HUES48 (cell line): Measurements from ENCODE around the gene CAMK1.

Experiments
- H3K27ac ChIP-seq: one replicate; pipeline ENCODE4 v1.7.0; 2013; ENCODE audit warnings: low read depth, low read length, inconsistent platforms
- H3K27me3 ChIP-seq: 2 replicates; pipeline ENCODE4 v1.6.1; 2013; ENCODE audit warnings: mild to moderate bottlenecking, low read length; ENCODE audit not compliant: control insufficient read depth, insufficient read depth
- H3K36me3 ChIP-seq: 2 replicates; pipeline ENCODE4 v1.6.1; 2013; ENCODE audit warnings: low read length; ENCODE audit not compliant: control insufficient read depth, insufficient read depth
- H3K4me1 ChIP-seq: 2 replicates; pipeline ENCODE4 v1.6.1; 2013; ENCODE audit warnings: mild to moderate bottlenecking, low read length; ENCODE audit not compliant: control insufficient read depth, insufficient read depth
- H3K4me3 ChIP-seq: 2 replicates; pipeline ENCODE4 v1.5.1; 2013; ENCODE audit warnings: mild to moderate bottlenecking, low read depth, low read length
- H3K9ac ChIP-seq: 2 replicates; pipeline ENCODE4 v1.6.1; 2013; ENCODE audit warnings: mild to moderate bottlenecking, low read depth, low read length, moderate library complexity
- H3K9me3 ChIP-seq: 2 replicates; pipeline ENCODE4 v1.6.1; 2013; ENCODE audit warnings: low read length; ENCODE audit not compliant: control insufficient read depth, insufficient read depth

CAMK1 gene

DNA sequence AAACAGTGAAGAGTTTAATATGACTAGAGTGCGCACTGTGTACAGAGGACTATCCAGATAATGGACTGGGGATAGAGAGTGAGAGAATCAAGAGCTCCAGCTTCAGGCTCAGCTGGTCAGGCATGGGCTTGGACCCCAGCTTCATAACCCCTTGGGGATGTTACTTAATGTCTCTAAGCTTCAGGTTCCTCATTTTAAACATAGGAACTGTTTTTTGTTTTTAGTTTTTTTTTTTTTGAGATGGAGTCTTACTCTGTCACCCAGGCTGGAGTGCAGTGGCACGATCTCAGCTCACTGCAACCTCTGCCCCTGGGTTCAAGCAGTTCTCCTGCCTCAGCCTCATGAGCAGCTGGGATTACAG, 48.1 kb downstream of the CAMK1 start:
- Histone ChIP-seq H3K36me3 (no peaks in the 10 kb centered on the region), H3K4me1 (no peaks in the 10 kb centered on the region), H3K27ac (no peak overlapping the region), H3K9ac (no peak overlapping the region), H3K9me3 (no peaks in the 10 kb centered on the region), H3K27me3 (no peaks in the 10 kb centered on the region), H3K4me3 (no peak overlapping the region)

DNA sequence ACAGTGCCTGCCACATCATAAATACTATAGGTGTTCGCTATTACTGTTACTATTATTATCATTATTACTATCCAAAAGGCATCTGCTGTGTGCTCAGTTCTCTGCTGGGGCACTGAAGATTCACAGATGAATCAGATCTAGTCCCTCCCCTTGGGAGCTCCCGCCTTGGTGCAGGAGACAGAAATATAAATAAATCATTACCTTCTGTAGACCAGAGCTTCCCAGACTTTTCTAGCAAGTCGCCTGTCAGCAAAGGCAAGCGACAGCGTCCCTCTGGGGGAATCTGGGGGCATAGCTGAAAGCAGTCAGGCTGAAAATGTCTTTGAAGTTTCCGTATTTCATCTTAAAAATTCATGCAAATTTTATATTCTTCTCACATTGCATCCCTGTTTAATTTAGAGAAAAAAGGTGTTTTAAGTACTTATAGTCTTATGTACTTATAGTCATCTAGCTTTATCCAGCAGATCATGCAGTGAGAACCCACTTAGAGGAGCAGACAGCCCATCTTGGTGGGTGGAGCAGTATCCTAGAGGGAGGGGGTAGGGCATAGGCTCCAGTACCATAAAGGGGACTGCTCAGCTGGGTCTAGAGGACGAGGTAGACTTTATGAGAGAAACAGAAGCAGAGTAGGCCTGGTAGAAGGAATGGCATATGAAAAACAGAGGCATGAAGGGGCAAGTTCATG, 48.6 kb downstream of the CAMK1 start:
- Histone ChIP-seq H3K27me3 (no peaks in the 10 kb centered on the region), H3K36me3 (no peaks in the 10 kb centered on the region), H3K9ac (no peak overlapping the region), H3K27ac (no peak overlapping the region), H3K9me3 (no peaks in the 10 kb centered on the region), H3K4me1 (no peaks in the 10 kb centered on the region), H3K4me3 (no peak overlapping the region)

DNA sequence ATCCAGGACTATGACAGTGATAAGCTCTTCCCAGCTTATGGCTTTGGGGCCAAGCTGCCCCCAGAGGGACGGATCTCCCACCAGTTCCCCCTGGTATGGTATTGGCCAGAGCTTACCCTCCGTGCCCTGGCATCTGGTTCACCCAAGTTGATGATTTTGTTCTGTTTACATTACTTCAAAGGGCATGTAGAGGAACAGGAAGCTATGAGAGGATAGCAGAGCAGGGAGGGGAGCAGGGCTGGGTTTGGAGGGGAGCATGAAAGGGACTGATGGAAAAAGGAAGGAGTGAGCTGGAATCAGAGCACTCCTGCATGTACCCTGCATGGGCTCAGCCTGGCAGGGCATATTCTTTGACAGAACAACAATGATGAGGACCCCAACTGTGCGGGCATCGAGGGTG, 51.6 kb downstream of the CAMK1 start:
- H3K4me1 ChIP-seq, result no peaks in the 10 kb centered on the region
- H3K36me3 ChIP-seq, result no peaks in the 10 kb centered on the region
- H3K4me3 ChIP-seq, result no peak overlapping the region
- no peak overlapping the region for H3K9ac ChIP-seq
- no peaks in the 10 kb centered on the region; the same call in 1 of the 2 replicates for H3K27me3 ChIP-seq
- H3K27ac ChIP-seq, result no peak overlapping the region
- H3K9me3 ChIP-seq, result no peaks in the 10 kb centered on the region

DNA sequence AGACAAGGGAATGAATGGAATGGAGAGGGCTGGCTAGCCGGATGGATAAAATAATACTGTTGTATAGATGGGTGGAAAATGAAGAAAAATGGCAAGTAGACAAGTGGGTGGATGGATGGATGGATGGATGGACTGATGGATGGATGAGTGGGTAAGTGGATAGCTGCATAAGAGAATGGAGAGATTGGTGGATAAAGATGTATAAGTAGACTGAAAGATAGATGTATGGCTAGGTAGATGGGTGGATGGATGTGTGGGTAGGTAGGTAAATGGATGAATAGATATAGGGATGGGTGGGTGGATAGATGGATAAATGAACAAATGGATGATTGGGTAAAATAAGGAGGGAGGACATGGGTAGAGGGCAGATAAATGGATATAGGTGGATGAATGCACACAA, 52.2 kb downstream of the CAMK1 start:
- H3K9me3 ChIP-seq, result no peaks in the 10 kb centered on the region
- H3K36me3 ChIP-seq, result no peaks in the 10 kb centered on the region
- no peaks in the 10 kb centered on the region; the same call in 1 of the 2 replicates for H3K27me3 ChIP-seq
- H3K9ac ChIP-seq, result no peak overlapping the region
- H3K4me3 ChIP-seq, result no peak overlapping the region
- H3K27ac ChIP-seq, result no peak overlapping the region
- no peaks in the 10 kb centered on the region for H3K4me1 ChIP-seq

DNA sequence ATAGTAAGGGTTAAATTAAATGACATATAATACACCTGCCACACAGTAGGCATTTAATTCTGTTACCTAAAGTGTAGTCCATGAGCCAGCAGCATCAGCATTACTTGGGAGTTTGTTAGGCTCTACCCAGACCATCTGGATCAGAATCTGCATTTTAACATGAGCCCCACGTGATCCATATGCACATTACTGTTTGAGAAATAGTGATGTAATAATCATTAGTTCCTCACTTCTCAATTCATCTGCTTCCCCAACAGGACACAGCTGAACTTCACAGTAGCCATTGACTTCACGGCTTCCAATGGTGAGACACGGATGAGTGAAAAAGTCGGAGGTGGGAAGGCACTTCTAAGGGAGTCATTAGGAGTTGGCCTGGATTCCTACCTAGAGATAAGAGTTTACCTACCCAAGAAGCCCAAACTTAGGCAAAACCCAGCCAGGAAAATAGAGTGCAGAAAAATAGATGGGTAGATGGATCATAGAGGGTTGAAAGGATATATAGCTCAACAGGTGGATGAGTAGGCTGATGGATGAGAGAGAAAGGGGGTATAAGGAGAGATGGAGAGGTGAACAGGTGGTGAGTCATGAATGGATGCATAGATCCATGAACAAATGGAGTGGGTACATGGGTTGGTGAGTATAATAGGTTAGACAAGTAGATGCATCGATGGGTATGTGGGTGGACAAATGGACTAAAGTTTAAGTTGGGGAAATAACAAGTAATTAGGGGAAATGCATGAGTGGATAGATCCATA, 52.8 kb downstream of the CAMK1 start:
- Histone ChIP-seq H3K4me1 (no peaks in the 10 kb centered on the region), H3K9me3 (no peaks in the 10 kb centered on the region), H3K27me3 (no peaks in the 10 kb centered on the region; the same call in 1 of the 2 replicates), H3K4me3 (no peak overlapping the region), H3K36me3 (no peaks in the 10 kb centered on the region), H3K9ac (no peak overlapping the region), H3K27ac (no peak overlapping the region)

DNA sequence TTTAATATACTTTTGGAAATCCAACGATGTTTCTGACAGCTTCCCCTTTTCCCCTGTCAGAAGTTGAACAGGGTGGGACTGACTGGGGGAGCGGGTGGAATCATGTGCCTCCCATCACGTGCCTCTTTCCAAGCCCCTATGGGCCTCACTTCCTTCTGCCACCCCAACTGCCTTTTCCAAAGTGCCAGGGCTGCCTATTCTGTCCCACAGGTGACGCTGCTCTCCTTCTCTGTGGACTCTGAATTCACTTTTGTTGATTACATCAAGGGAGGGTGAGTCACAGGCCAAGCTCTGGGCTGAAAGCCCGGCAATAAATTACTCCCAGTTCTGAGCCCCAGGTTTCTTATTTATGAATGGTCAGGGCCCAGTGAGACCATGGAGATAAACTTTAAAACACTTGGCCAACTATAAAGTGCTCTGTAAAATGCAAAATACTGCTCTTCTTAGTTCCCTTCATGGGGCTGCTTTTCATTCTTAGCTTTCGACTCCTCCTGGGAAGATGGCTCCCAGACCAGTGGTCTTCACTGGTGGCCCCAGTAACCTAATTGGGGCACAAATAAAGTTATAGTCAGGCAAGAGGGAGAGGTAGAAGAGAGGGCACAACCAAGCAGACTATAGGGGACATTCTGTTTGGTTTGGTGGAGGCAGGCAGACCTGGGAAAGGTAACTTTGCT, 53.8 kb downstream of the CAMK1 start:
- Histone ChIP-seq H3K9ac (no peak overlapping the region), H3K4me3 (no peak overlapping the region), H3K9me3 (no peaks in the 10 kb centered on the region), H3K4me1 (no peaks in the 10 kb centered on the region), H3K27me3 (no peaks in the 10 kb centered on the region; the same call in 1 of the 2 replicates), H3K36me3 (no peaks in the 10 kb centered on the region), H3K27ac (no peak overlapping the region)

DNA sequence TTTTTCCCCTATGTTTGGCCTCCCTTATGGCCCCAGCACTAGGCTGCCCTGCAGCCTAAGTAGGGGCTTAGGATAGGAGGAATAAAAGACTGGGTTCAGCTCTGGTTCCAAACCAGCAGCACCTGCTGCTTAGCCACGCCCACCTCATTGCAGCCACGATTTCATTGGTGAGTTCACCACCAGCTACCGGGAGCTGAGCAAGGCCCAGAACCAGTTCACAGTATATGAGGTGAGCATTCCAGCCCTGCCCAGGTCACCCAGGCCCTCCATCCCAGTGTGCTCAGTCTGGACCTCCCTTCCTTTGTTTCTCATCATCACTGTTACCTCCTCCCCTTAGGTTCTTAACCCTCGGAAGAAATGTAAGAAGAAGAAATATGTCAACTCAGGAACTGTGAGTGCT, 54.6 kb downstream of the CAMK1 start:
- Histone ChIP-seq H3K27me3 (no peaks in the 10 kb centered on the region; the same call in 1 of the 2 replicates), H3K4me1 (no peaks in the 10 kb centered on the region), H3K9me3 (no peaks in the 10 kb centered on the region), H3K4me3 (no peak overlapping the region), H3K9ac (no peak overlapping the region), H3K27ac (no peak overlapping the region), H3K36me3 (no peaks in the 10 kb centered on the region)

DNA sequence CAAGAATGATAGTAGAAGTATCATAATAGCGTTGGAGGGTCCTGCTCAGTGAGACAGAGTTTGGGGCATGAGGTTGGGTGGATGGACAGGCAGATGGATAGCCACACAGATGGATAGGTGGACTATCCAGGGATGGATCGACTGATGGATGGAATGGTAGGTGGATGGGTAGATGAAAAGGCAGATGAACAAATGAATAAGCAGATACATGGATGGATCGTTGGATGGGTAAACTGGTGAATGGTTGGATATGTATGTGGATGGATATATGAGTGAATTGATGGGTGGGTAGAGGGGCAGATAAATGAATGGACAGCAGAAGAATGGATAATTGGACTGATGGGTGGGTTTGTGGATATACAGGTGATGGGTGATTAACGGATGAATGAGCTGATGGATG, 56.6 kb downstream of the CAMK1 start:
- Histone ChIP-seq H3K36me3 (no peaks in the 10 kb centered on the region), H3K4me3 (no peak overlapping the region), H3K27ac (no peak overlapping the region), H3K9ac (no peak overlapping the region), H3K9me3 (no peaks in the 10 kb centered on the region), H3K4me1 (no peaks in the 10 kb centered on the region), H3K27me3 (no peaks in the 10 kb centered on the region; the same call in 1 of the 2 replicates)

DNA sequence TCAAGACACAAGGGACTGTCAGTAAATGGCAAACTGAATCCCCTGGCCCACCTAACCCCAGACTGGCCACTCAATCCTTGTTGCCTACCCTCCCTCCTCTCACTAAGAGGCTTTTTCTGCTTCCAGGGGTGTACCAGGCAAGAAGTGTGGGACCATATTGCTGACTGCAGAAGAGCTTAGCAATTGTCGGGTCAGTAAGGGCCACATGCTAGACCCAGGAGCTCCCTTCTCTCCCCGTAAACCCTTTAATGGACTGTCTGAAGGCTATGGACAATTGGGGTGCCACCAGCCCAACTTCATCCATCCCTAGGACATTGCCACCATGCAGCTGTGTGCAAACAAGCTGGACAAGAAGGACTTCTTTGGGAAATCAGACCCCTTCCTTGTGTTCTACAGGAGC, 57.3 kb downstream of the CAMK1 start:
- no peaks in the 10 kb centered on the region; the same call in 1 of the 2 replicates for H3K27me3 ChIP-seq
- no peak overlapping the region for H3K27ac ChIP-seq
- H3K4me3 ChIP-seq, result no peak overlapping the region
- H3K9ac ChIP-seq, result no peak overlapping the region
- no peaks in the 10 kb centered on the region for H3K9me3 ChIP-seq
- no peaks in the 10 kb centered on the region for H3K4me1 ChIP-seq
- no peaks in the 10 kb centered on the region for H3K36me3 ChIP-seq

DNA sequence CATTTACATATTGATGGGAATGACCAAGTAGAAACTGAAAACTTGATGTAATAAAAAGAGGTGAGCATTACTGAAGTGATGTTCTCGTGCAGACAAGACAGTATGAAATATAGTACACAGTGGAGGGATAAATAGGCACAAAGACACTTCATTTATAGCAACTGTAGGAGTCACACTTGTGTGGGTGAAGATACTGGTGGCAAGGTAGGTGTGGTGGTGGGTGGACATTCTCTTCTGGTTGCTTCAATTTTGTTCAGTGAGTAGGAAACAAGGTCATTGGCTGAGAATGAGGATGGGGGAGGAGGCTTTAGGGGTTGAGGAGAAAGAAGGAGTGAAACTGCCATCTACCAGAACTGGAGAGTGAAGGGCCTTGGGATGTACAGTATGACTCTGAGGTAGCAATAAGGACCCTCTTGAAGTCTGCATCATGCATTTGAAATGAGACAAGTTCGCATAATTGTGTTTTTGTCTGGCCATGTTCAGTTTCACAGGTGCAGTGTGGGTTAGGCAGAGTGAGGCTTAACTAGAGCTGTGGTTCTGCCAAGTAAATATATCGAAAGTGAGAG, 59.5 kb downstream of the CAMK1 start:
- Histone ChIP-seq H3K4me1 (no peaks in the 10 kb centered on the region), H3K36me3 (no peaks in the 10 kb centered on the region), H3K9me3 (no peaks in the 10 kb centered on the region), H3K27ac (no peak overlapping the region), H3K9ac (no peak overlapping the region), H3K27me3 (peaks cover 6% of the 10 kb centered on the region; the same call in 1 of the 2 replicates), H3K4me3 (no peak overlapping the region)
